LoVo (cell line): Measurements from ENCODE around the gene ZMIZ1.
"Not testable (repeated sequence)": the region's sequence is repeated elsewhere in the genome, so short reads cannot be mapped to it uniquely, and the experiment has no call there.

Experiments
- DNase-seq: peaks from one replicate; pipeline ENCODE4 v3.0.0-alpha.2; 2016; ENCODE audit warnings: low spot score

ZMIZ1 gene

GRCh38 chr10:79268161-79268601 lies 199.4 kb downstream of the ZMIZ1 start:
- no peak for DNase-seq

GRCh38 chr10:79268742-79269141 lies 200.0 kb downstream of the ZMIZ1 start:
- DNase-seq: no peak

- DNase-seq: no peak
Measured at GRCh38 chr10:79269443-79269842, 200.7 kb downstream of the ZMIZ1 start.

GRCh38 chr10:79269969-79270368 lies 201.2 kb downstream of the ZMIZ1 start:
- DNase-seq: no peak

- DNase-seq: no peak
Measured at GRCh38 chr10:79270466-79271246, 201.9 kb downstream of the ZMIZ1 start.

GRCh38 chr10:79272353-79272752 lies 203.6 kb downstream of the ZMIZ1 start:
- no peak for DNase-seq

GRCh38 chr10:79273604-79274003 lies 204.8 kb downstream of the ZMIZ1 start:
- no peak for DNase-seq

- DNase-seq: no peak
Measured at GRCh38 chr10:79274279-79275104, 205.7 kb downstream of the ZMIZ1 start.

- no peak for DNase-seq
Measured at GRCh38 chr10:79275105-79275430, 206.3 kb downstream of the ZMIZ1 start.

GRCh38 chr10:79275431-79275851 lies 206.7 kb downstream of the ZMIZ1 start:
- DNase-seq: no peak

- DNase-seq: no peak
Measured at GRCh38 chr10:79277579-79278269, 209.0 kb downstream of the ZMIZ1 start.

- DNase-seq: not testable (repeated sequence)
Measured at GRCh38 chr10:79279047-79279446, 210.3 kb downstream of the ZMIZ1 start.

- no peak for DNase-seq
Measured at GRCh38 chr10:79280956-79281355, 212.2 kb downstream of the ZMIZ1 start.

GRCh38 chr10:79282388-79282787 lies 213.6 kb downstream of the ZMIZ1 start:
- DNase-seq: no peak

GRCh38 chr10:79283616-79284015 lies 214.8 kb downstream of the ZMIZ1 start:
- no peak for DNase-seq

GRCh38 chr10:79284158-79284871 lies 215.5 kb downstream of the ZMIZ1 start:
- no peak for DNase-seq

GRCh38 chr10:79285315-79286197 lies 216.8 kb downstream of the ZMIZ1 start:
- no peak for DNase-seq

- no peak for DNase-seq
Measured at GRCh38 chr10:79286318-79286951, 217.7 kb downstream of the ZMIZ1 start.

- DNase-seq: no peak
Measured at GRCh38 chr10:79287973-79288723, 219.4 kb downstream of the ZMIZ1 start.

GRCh38 chr10:79289801-79290200 lies 221.0 kb downstream of the ZMIZ1 start:
- DNase-seq: no peak
